22Rv1 (cell line): ENCODE measurements around the gene PCA3.

Experiments used
- CTCF ChIP-seq: fragments of 450-650 bp; IDR thresholded peaks from 2 replicates; pipeline ENCODE4 v1.5.1; 2017; ENCODE audit warnings: mild to moderate bottlenecking
- ZFX ChIP-seq: fragments of 450-650 bp; IDR thresholded peaks from 2 replicates; pipeline ENCODE4 v1.6.1; 2017; ENCODE audit warnings: antibody characterized with exemption, borderline replicate concordance

- no peak for TF ChIP-seq CTCF
- TF ChIP-seq ZFX: no peak
Observed at GRCh38 chr9:76835571-76836283, 71.5 kb downstream of the PCA3 start.
